Right lobe of liver (tissue), 4 donors: Measurements from ENCODE around the gene MCL1.

ENCODE experiments used
- CTCF ChIP-seq, 4 donors: fragments of 200-600 bp in 3 of 4; fragments of 450-650 bp in 1 of 4; IDR thresholded peaks; one replicate each; pipeline versions ENCODE4 v1.5.1 to v1.8.0; 2016 to 2022; ENCODE audit warnings: antibody characterized with exemption in 4 of 4, mild to moderate bottlenecking in 2 of 4
- POLR2A ChIP-seq: fragments of 450-650 bp; IDR thresholded peaks from one replicate; pipeline ENCODE4 v1.6.1; 2017; ENCODE audit warnings: antibody characterized with exemption, mild to moderate bottlenecking
- donor health status: DM: no; HTN: no; CAD: no.
- donor health status: DM: no; HTN: no; CAD: no.
- donor health status: DM: no; HTN: yes; CAD: no.

- TF ChIP-seq CTCF (IDR thresholded peaks at IDR 0.05) (no peak), POLR2A (no peak)
Measured at GRCh38 chr1:150628766-150629114, 49.3 kb upstream of the MCL1 start.
